Endothelial cell of umbilical vein (primary cell): ENCODE data around the gene SORCS2. TPM values are rescaled to one million over a fixed set of nuclear protein-coding genes. Genes with fewer than 3 reads are reported as not detected.

Experiments used
- BruUV-seq: library from RNA; stranded (reverse); fragments of 400-500 nt; replicated peaks from 2 replicates; lab custom pipeline; 2021; lab: Mats Ljungman, UMichigan
- CTCF ChIA-PET: fragments of 300-600, 350-600 bp; sonication (Branson Sonifier 250); formaldehyde crosslinking; loops from one replicate; lab custom pipeline; 2021; ENCODE audit warnings: antibody characterized with exemption, inconsistent platforms; lab: Charles Lee
- POLR2A ChIA-PET: fragments of 300-600, 350-600 bp; sonication (Branson Sonifier 250); formaldehyde crosslinking; loops from one replicate; lab custom pipeline; 2021; ENCODE audit warnings: antibody characterized with exemption, inconsistent platforms; lab: Charles Lee
- DNase-seq: peaks from one replicate; pipeline ENCODE4 v3.0.0-alpha.2; 2011; ENCODE audit warnings: low read depth, low spot score
- FAIRE-seq: peaks from 2 replicates; lab custom pipeline; 2011; peaks lifted over from hg19 to GRCh38; lab: Jason Lieb, UNC
- H2AFZ ChIP-seq: 2 replicates; pipeline ENCODE4 v1.6.0; 2012; ENCODE audit warnings: low read depth, low read length, control low read depth, inconsistent platforms
- H3K27ac ChIP-seq: 2 replicates; pipeline ENCODE4 v1.5.1; 2011; ENCODE audit warnings: low read depth, mild to moderate bottlenecking, control low read depth, low read length, moderate library complexity; ENCODE audit not compliant: insufficient read depth
- H3K27me3 ChIP-seq, 2 experiments: 2 replicates each; pipeline versions ENCODE4 v1.6.0 to v1.6.1; 2011; ENCODE audit warnings: low read length in 2 of 2, mixed read lengths in 1 of 2; ENCODE audit not compliant: control insufficient read depth in 2 of 2, insufficient read depth in 2 of 2
- H3K36me3 ChIP-seq, 2 experiments: 2 replicates in 1 of 2; 3 replicates in 1 of 2; pipeline ENCODE4 v1.5.1; 2011; ENCODE audit warnings: low read length in 2 of 2, mild to moderate bottlenecking in 1 of 2, moderate library complexity in 1 of 2; ENCODE audit not compliant: control insufficient read depth in 2 of 2, insufficient read depth in 2 of 2; ENCODE audit errors: extremely low read depth in 1 of 2
- H3K4me1 ChIP-seq: 3 replicates; pipeline ENCODE4 v1.5.1; 2011; ENCODE audit warnings: mild to moderate bottlenecking, low read length; ENCODE audit not compliant: control insufficient read depth, insufficient read depth; ENCODE audit errors: extremely low read depth
- H3K4me2 ChIP-seq: 2 replicates; pipeline ENCODE4 v1.6.1; 2011; ENCODE audit warnings: low read length, control low read depth, mixed read lengths; ENCODE audit not compliant: insufficient read depth
- H3K4me3 ChIP-seq, 3 experiments: fragments of 200-600 bp in 1 of 3; sonication (generic), shearing (Covaris generic) in 1 of 3; replicated peaks in 1 of 3; 2 replicates each; pipeline ENCODE4 v1.5.1; 2011 to 2016; ENCODE audit warnings: control low read depth in 3 of 3, low read length in 3 of 3, mild to moderate bottlenecking in 2 of 3, inconsistent platforms in 1 of 3, low read depth in 1 of 3, moderate library complexity in 1 of 3; ENCODE audit not compliant: insufficient read depth in 1 of 3
- H3K79me2 ChIP-seq: 2 replicates; pipeline ENCODE4 v1.6.0; 2012; ENCODE audit warnings: low read length, inconsistent platforms; ENCODE audit not compliant: control insufficient read depth, insufficient read depth
- H3K9ac ChIP-seq: replicated peaks from 2 replicates; pipeline ENCODE3; 2011; ENCODE audit warnings: low read length, control low read depth; ENCODE audit not compliant: insufficient read depth; ENCODE audit errors: extremely low read depth
- H3K9me1 ChIP-seq: replicated peaks from 3 replicates; pipeline ENCODE4 v1.6.0; 2011; ENCODE audit warnings: mild to moderate bottlenecking, low read length; ENCODE audit not compliant: control insufficient read depth, insufficient read depth; ENCODE audit errors: extremely low read depth
- H3K9me3 ChIP-seq: replicated peaks from 2 replicates; pipeline ENCODE4 v1.5.1; 2012; ENCODE audit warnings: low read length, inconsistent platforms; ENCODE audit not compliant: control insufficient read depth, insufficient read depth
- H4K20me1 ChIP-seq: replicated peaks from 2 replicates; pipeline ENCODE3; 2011; ENCODE audit warnings: mild to moderate bottlenecking, low read length; ENCODE audit not compliant: control insufficient read depth, insufficient read depth; ENCODE audit errors: extremely low read depth
- CTCF ChIP-seq, 2 donors: IDR thresholded peaks; 1 replicate in 1 of 2; 2 replicates in 1 of 2; pipeline ENCODE4 v1.5.1; 2011; ENCODE audit warnings: low read length in 2 of 2, mild to moderate bottlenecking in 2 of 2, moderate library complexity in 2 of 2, control low read depth in 1 of 2, inconsistent platforms in 1 of 2, low read depth in 1 of 2; ENCODE audit not compliant: insufficient read depth in 1 of 2; ENCODE audit errors: extremely low read depth in 1 of 2
- EZH2 ChIP-seq: IDR thresholded peaks from 2 replicates; pipeline ENCODE4 v1.6.1; 2012; ENCODE audit warnings: borderline replicate concordance, low read depth, mild to moderate bottlenecking, moderate library complexity, low read length, inconsistent platforms; ENCODE audit not compliant: severe bottlenecking
- FOS ChIP-seq: IDR thresholded peaks from 2 replicates; pipeline ENCODE4 v1.6.1; 2011; ENCODE audit warnings: mild to moderate bottlenecking, low read length, moderate library complexity, borderline replicate concordance; ENCODE audit not compliant: insufficient read depth
- GATA2 ChIP-seq: IDR thresholded peaks from 2 replicates; pipeline ENCODE4 v1.7.0; 2011; ENCODE audit warnings: low read depth, mild to moderate bottlenecking, moderate library complexity, mixed read lengths, low read length; ENCODE audit not compliant: insufficient read length, insufficient read depth
- JUN ChIP-seq: IDR thresholded peaks from 2 replicates; pipeline ENCODE4 v1.6.1; 2011; ENCODE audit warnings: borderline replicate concordance, low read depth; ENCODE audit not compliant: insufficient read length, insufficient read depth
- MAX ChIP-seq: IDR thresholded peaks from 2 replicates; pipeline ENCODE4 v1.6.1; 2011; ENCODE audit not compliant: insufficient read depth, insufficient read length
- MYC ChIP-seq: IDR thresholded peaks from one replicate; pipeline ENCODE4 v1.6.1; 2011; ENCODE audit warnings: mild to moderate bottlenecking, low read depth, low read length
- POLR2A ChIP-seq: IDR thresholded peaks from 2 replicates; pipeline ENCODE4 v1.6.1; 2012; ENCODE audit warnings: low read depth, mild to moderate bottlenecking, control low read depth, low read length
- POLR2AphosphoS5 ChIP-seq: IDR thresholded peaks from 2 replicates; pipeline ENCODE4 v1.6.1; 2012; ENCODE audit warnings: low read depth, mild to moderate bottlenecking, control low read depth, low read length, moderate library complexity; ENCODE audit not compliant: insufficient read depth
- dilution Hi-C: fragments of 300-500 bp; cut with MboI; formaldehyde crosslinking; loops from one replicate; pipeline ENCODE4 v1.15.0; 2019; ENCODE audit warnings: low sequenced_read_pairs; ENCODE audit not compliant: extremely low pct_ligation_motif_present
- intact Hi-C: fragments of 100-400 bp; cut with micrococcal nuclease; formaldehyde crosslinking; loops from one replicate; pipeline ENCODE4 v1.10.0; 2022
- polyA plus RNA-seq, 4 experiments: library from polyadenylated mRNA; depleted of rRNA in 3 of 4; stranded (reverse) in 3 of 4; unstranded in 1 of 4; fragments of >200 nt; gene quantifications; 2 replicates each; pipeline versions ENCODE4 v1.2.1 to v1.2.3, GENCODE V29; 2011 to 2012; ENCODE audit warnings: missing spikeins in 1 of 4
- total RNA-seq: library from RNA; stranded (reverse); gene quantifications from 2 replicates; pipeline ENCODE4 v1.2.3, GENCODE V29; 2021

Gene SORCS2
- total and polyA plus RNA-seq, 2 donors (not counting 3 experiments of a cell fraction or from before 2014, with no cell fraction given), result not detected

- no peak overlapping the region for H3K9ac ChIP-seq
Observed at GRCh38 chr4:7179158-7179557, 13.2 kb upstream of the SORCS2 start.

More at GRCh38 chr4:7179158-7179557, 13.2 kb upstream of the SORCS2 start:
- no TSS peak for BruUV-seq
- no peaks in the 10 kb centered on the region for H3K9me3 ChIP-seq
- H3K27me3 ChIP-seq, result no peaks in the 10 kb centered on the region
- CTCF ChIA-PET, result no interaction called here
- no peaks in the 10 kb centered on the region for H3K4me1 ChIP-seq
- POLR2A ChIA-PET, result no interaction called here
- intact Hi-C loops, result no loop called here
- H3K4me2 ChIP-seq, result no peak overlapping the region
- FAIRE-seq (no peak), DNase-seq (no peak)
- H3K79me2 ChIP-seq, result no peaks in the 10 kb centered on the region
- no peak overlapping the region for H2AFZ ChIP-seq
- TF ChIP-seq POLR2AphosphoS5 (no peak), POLR2A (no peak), MAX (no peak), JUN (no peak), CTCF (IDR thresholded peaks at IDR 0.05; ENCODE audit: extremely low read depth in 1 of 2, insufficient read depth in 1 of 2, low read depth in 1 of 2, low read length in 2 of 2) (no peak), FOS (no peak), MYC (no peak), GATA2 (no peak), EZH2 (no peak)
- H3K9me1 ChIP-seq, result no peaks in the 10 kb centered on the region
- dilution Hi-C loops, result no loop called here
- no peaks in the 10 kb centered on the region for H4K20me1 ChIP-seq
- H3K36me3 ChIP-seq, result no peaks in the 10 kb centered on the region
- no peak overlapping the region for H3K27ac ChIP-seq
- H3K4me3 ChIP-seq, result no peak overlapping the region
